Loucy (cell line): ENCODE data around the gene OR52W1.

Experiments used
- H2AFZ ChIP-seq: fragments of 200-600 bp; sonication (generic); 2 replicates; pipeline ENCODE4 v1.6.0; 2016; ENCODE audit warnings: antibody characterized with exemption, mild to moderate bottlenecking, low read length, moderate library complexity
- H3F3A ChIP-seq: fragments of 200-600 bp; 2 replicates; pipeline ENCODE4 v1.6.0; 2016; ENCODE audit warnings: antibody characterized with exemption, low read depth, mild to moderate bottlenecking
- H3K27me3 ChIP-seq: fragments of 200-600 bp; sonication (generic); 2 replicates; pipeline ENCODE4 v1.6.1; 2014; ENCODE audit warnings: low read length, mild to moderate bottlenecking; ENCODE audit not compliant: insufficient read depth, poor library complexity, severe bottlenecking
- H3K36me3 ChIP-seq: fragments of 200-600 bp; sonication (generic); 2 replicates; pipeline ENCODE4 v1.6.1; 2016; ENCODE audit warnings: low read length; ENCODE audit not compliant: insufficient read depth
- H3K4me1 ChIP-seq: fragments of 200-600 bp; sonication (generic); 2 replicates; pipeline ENCODE4 v1.5.1; 2014; ENCODE audit warnings: low read length, mild to moderate bottlenecking; ENCODE audit not compliant: insufficient read depth, poor library complexity, severe bottlenecking
- H3K4me2 ChIP-seq: fragments of 200-600 bp; sonication (generic); 2 replicates; pipeline ENCODE4 v1.6.0; 2014; ENCODE audit warnings: antibody characterized with exemption, low read length, low read depth, mild to moderate bottlenecking; ENCODE audit not compliant: poor library complexity, severe bottlenecking
- H3K4me3 ChIP-seq: fragments of 200-600 bp; sonication (generic); 2 replicates; pipeline ENCODE4 v1.5.1; 2014; ENCODE audit warnings: low read length, mild to moderate bottlenecking, mixed read lengths; ENCODE audit not compliant: poor library complexity, severe bottlenecking
- H3K79me2 ChIP-seq: fragments of 200-600 bp; sonication (generic); 2 replicates; pipeline ENCODE4 v1.6.1; 2014; ENCODE audit warnings: low read length; ENCODE audit not compliant: insufficient read depth
- H3K9ac ChIP-seq: fragments of 200-600 bp; sonication (generic); 2 replicates; pipeline ENCODE4 v1.6.0; 2014; ENCODE audit warnings: mild to moderate bottlenecking, low read depth, low read length, moderate library complexity; ENCODE audit not compliant: poor library complexity, severe bottlenecking
- H3K9me2 ChIP-seq: fragments of 200-600 bp; sonication (generic); replicated peaks from 2 replicates; pipeline ENCODE4 v1.6.1; 2016; ENCODE audit warnings: low read depth, low read length, mixed read lengths
- H3K9me3 ChIP-seq: fragments of 200-600 bp; sonication (generic); 2 replicates; pipeline ENCODE4 v1.6.1; 2014; ENCODE audit warnings: mild to moderate bottlenecking, antibody characterized with exemption, low read length, low read depth; ENCODE audit not compliant: insufficient read depth
- H4K20me1 ChIP-seq: fragments of 200-600 bp; sonication (generic); 2 replicates; pipeline ENCODE4 v1.6.0; 2014; ENCODE audit warnings: antibody characterized with exemption, low read length, mild to moderate bottlenecking; ENCODE audit not compliant: insufficient read depth, poor library complexity, severe bottlenecking
- CTCF ChIP-seq: fragments of 200-600 bp; sonication (generic); conservative IDR thresholded peaks from 2 replicates; pipeline ENCODE4 v1.5.1; 2014; ENCODE audit warnings: mild to moderate bottlenecking, antibody characterized with exemption, low read length
- EZH2phosphoT487 ChIP-seq: fragments of 200-600 bp; IDR thresholded peaks from 2 replicates; pipeline ENCODE4 v1.6.1; 2018; ENCODE audit warnings: antibody characterized with exemption, mild to moderate bottlenecking, moderate library complexity, borderline replicate concordance

Gene OR52W1

DNA sequence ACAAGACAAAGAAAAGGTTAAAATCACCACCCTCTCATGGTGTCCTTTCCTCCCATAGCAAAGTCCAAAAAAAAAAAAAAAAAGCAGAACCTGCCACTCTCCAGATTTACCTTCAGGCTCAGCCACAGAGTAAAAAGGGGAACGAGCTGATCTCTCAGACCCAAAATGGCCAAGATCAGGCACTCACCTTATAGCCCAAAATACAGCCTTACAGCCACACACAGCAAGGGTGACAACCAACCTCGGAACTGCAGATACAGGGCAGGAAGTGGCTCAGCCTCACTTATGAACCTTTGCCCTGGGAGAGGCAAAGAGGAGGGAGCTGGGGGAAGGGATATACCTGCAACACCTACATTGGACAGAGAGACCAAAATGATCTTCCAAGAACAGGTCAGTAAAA lies 30.9 kb downstream of the OR52W1 start:
- Histone ChIP-seq H3K9me2 (no peaks in the 10 kb centered on the region), H3K36me3 (no peaks in the 10 kb centered on the region), H3K9me3 (no peaks in the 10 kb centered on the region), H3K4me3 (peak overlapping the region; percentile 59), H3K27me3 (no peaks in the 10 kb centered on the region), H4K20me1 (peaks cover 22% of the 10 kb centered on the region), H3K4me1 (peaks cover 49% of the 10 kb centered on the region), H3K79me2 (peaks cover 56% of the 10 kb centered on the region), H3F3A (no peaks in the 10 kb centered on the region), H2AFZ (no peak overlapping the region), H3K9ac (peak overlapping the region; percentile 52), H3K4me2 (peak overlapping the region; percentile 76)
- TF ChIP-seq CTCF = no peak
- no peak for TF ChIP-seq EZH2phosphoT487

GRCh38 chr11:6232899-6233298 lies 33.9 kb downstream of the OR52W1 start:
- Histone ChIP-seq H3K27me3 (no peaks in the 10 kb centered on the region), H2AFZ (no peak overlapping the region), H4K20me1 (peaks cover 22% of the 10 kb centered on the region), H3K9ac (peak overlapping the region; percentile 77), H3K79me2 (peaks cover 37% of the 10 kb centered on the region), H3K36me3 (no peaks in the 10 kb centered on the region), H3K4me2 (peak overlapping the region; percentile 92), H3K4me3 (peak overlapping the region; percentile 92), H3K9me3 (no peaks in the 10 kb centered on the region), H3K4me1 (peaks cover 35% of the 10 kb centered on the region), H3K9me2 (no peaks in the 10 kb centered on the region), H3F3A (no peaks in the 10 kb centered on the region)
- TF ChIP-seq EZH2phosphoT487 (no peak), CTCF (no peak)

DNA sequence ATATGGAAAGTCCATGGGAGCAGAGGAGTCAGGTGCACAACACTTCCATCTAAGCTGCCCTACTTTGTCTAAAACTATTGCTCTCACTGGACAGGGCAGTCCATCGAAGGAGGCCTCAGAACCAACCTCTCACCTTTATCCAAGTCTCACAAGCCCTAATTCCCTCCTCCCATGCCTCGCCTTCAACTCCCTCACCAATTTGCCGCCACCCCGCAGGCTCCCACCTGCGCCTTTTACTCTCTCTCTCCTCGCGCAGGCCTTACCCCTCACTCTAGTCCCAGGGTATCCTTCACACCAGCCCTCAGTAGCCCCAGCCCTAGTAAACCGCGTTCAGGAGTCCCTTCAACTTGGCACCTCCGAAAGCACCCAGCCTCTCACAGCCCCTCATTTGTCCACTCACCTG lies 35.0 kb downstream of the OR52W1 start:
- H4K20me1 ChIP-seq = peaks cover 22% of the 10 kb centered on the region
- no peak for TF ChIP-seq CTCF
- no peak for TF ChIP-seq EZH2phosphoT487
- H3K9ac ChIP-seq = peak overlapping the region; percentile 77
- peak overlapping the region; percentile 92 for H3K4me3 ChIP-seq
- peaks cover 31% of the 10 kb centered on the region for H3K79me2 ChIP-seq
- peaks cover 33% of the 10 kb centered on the region for H3K4me1 ChIP-seq
- peak overlapping the region; percentile 86 for H2AFZ ChIP-seq
- no peaks in the 10 kb centered on the region for H3K9me3 ChIP-seq
- H3F3A ChIP-seq = no peaks in the 10 kb centered on the region
- H3K9me2 ChIP-seq = no peaks in the 10 kb centered on the region
- peak overlapping the region; percentile 92 for H3K4me2 ChIP-seq
- H3K27me3 ChIP-seq = no peaks in the 10 kb centered on the region
- H3K36me3 ChIP-seq = no peaks in the 10 kb centered on the region
